Liver (tissue), 9 donors: ENCODE results near the gene PPM1B. TPM values are rescaled to one million over a fixed set of nuclear protein-coding genes. Genes with fewer than 3 reads are reported as not detected.

ENCODE experiments used
- DNase-seq: peaks from one replicate; pipeline ENCODE4 v3.0.0-alpha.2; 2017; ENCODE audit warnings: low spot score
- H3K27ac ChIP-seq, 2 donors: one replicate each; pipeline ENCODE4 v1.7.0; 2013; ENCODE audit warnings: inconsistent platforms in 2 of 2, low read length in 2 of 2, control low read depth in 1 of 2, low read depth in 1 of 2, mild to moderate bottlenecking in 1 of 2
- H3K27me3 ChIP-seq, 4 donors: one replicate each; pipeline versions ENCODE4 v1.6.1 to v1.7.0; 2013; ENCODE audit warnings: low read length in 3 of 4, inconsistent platforms in 1 of 4, mild to moderate bottlenecking in 1 of 4, moderate library complexity in 1 of 4; ENCODE audit not compliant: control insufficient read depth in 4 of 4, insufficient read depth in 4 of 4
- H3K36me3 ChIP-seq, 4 donors: one replicate each; pipeline versions ENCODE4 v1.6.1 to v1.7.0; 2013; ENCODE audit warnings: low read length in 3 of 4, mild to moderate bottlenecking in 3 of 4, low read depth in 1 of 4, moderate library complexity in 1 of 4; ENCODE audit not compliant: control insufficient read depth in 4 of 4, insufficient read depth in 3 of 4
- H3K4me1 ChIP-seq, 4 donors: one replicate each; pipeline versions ENCODE4 v1.6.1 to v1.7.0; 2013; ENCODE audit warnings: low read length in 3 of 4, mild to moderate bottlenecking in 3 of 4, moderate library complexity in 1 of 4; ENCODE audit not compliant: control insufficient read depth in 4 of 4, insufficient read depth in 4 of 4
- H3K4me3 ChIP-seq, 3 donors: one replicate each; pipeline versions ENCODE4 v1.6.1 to v1.7.0; 2013; ENCODE audit warnings: low read length in 3 of 3, control low read depth in 1 of 3, low read depth in 1 of 3, mild to moderate bottlenecking in 1 of 3
- H3K9ac ChIP-seq, 2 donors: one replicate each; pipeline ENCODE4 v1.7.0; 2013; ENCODE audit warnings: low read length in 2 of 2, mild to moderate bottlenecking in 2 of 2, moderate library complexity in 2 of 2, control low read depth in 1 of 2, low read depth in 1 of 2
- H3K9me3 ChIP-seq, 4 donors: one replicate each; pipeline versions ENCODE4 v1.6.1 to v1.7.0; 2013; ENCODE audit warnings: low read length in 3 of 4; ENCODE audit not compliant: control insufficient read depth in 4 of 4
- CTCF ChIP-seq: fragments of 150-350 bp; IDR thresholded peaks from 2 replicates; pipeline ENCODE4 v1.5.1; 2017; ENCODE audit warnings: improper control_type of control experiment, low read depth, low read length; ENCODE audit not compliant: missing input control
- EGR1 ChIP-seq, 2 donors: IDR thresholded peaks; 2 replicates each; pipeline ENCODE4 v1.6.1; 2016 to 2018; ENCODE audit warnings: antibody characterized with exemption in 2 of 2, low read depth in 2 of 2
- FOXA1 ChIP-seq: IDR thresholded peaks from 2 replicates; pipeline ENCODE4 v1.6.1; 2016; ENCODE audit warnings: antibody characterized with exemption
- FOXA2 ChIP-seq: IDR thresholded peaks from 2 replicates; pipeline ENCODE4 v1.6.1; 2016; ENCODE audit warnings: antibody characterized with exemption
- GABPA ChIP-seq, 2 donors: IDR thresholded peaks in 1 of 2; conservative IDR thresholded peaks in 1 of 2; 2 replicates each; pipeline ENCODE4 v1.6.1; 2016; ENCODE audit warnings: antibody characterized with exemption in 2 of 2, mild to moderate bottlenecking in 1 of 2, moderate library complexity in 1 of 2
- HNF4A ChIP-seq, 2 donors: conservative IDR thresholded peaks; 2 replicates each; pipeline ENCODE4 v1.6.1; 2016; ENCODE audit warnings: antibody characterized with exemption in 2 of 2, mild to moderate bottlenecking in 2 of 2
- HNF4G ChIP-seq: IDR thresholded peaks from 2 replicates; pipeline ENCODE4 v1.6.1; 2016; ENCODE audit warnings: antibody characterized with exemption
- JUND ChIP-seq, 2 donors: IDR thresholded peaks; 2 replicates each; pipeline ENCODE4 v1.6.1; 2016; ENCODE audit warnings: antibody characterized with exemption in 2 of 2
- MAX ChIP-seq: IDR thresholded peaks from 2 replicates; pipeline ENCODE4 v1.6.1; 2016; ENCODE audit warnings: antibody characterized with exemption
- NR2F2 ChIP-seq: IDR thresholded peaks from 2 replicates; pipeline ENCODE4 v1.6.1; 2016; ENCODE audit warnings: antibody characterized with exemption
- RAD21 ChIP-seq, 2 donors: IDR thresholded peaks; 2 replicates each; pipeline ENCODE4 v1.6.1; 2016; ENCODE audit warnings: antibody characterized with exemption in 2 of 2, mild to moderate bottlenecking in 2 of 2
- REST ChIP-seq: IDR thresholded peaks from 2 replicates; pipeline ENCODE4 v1.6.1; 2016; ENCODE audit warnings: antibody characterized with exemption, mild to moderate bottlenecking
- RXRA ChIP-seq, 2 donors: IDR thresholded peaks; 2 replicates each; pipeline ENCODE4 v1.6.1; 2017 to 2018; ENCODE audit warnings: antibody characterized with exemption in 2 of 2, mild to moderate bottlenecking in 1 of 2
- SP1 ChIP-seq: IDR thresholded peaks from 2 replicates; pipeline ENCODE4 v1.6.1; 2018; ENCODE audit warnings: antibody characterized with exemption, mild to moderate bottlenecking
- TAF1 ChIP-seq: conservative IDR thresholded peaks from 2 replicates; pipeline ENCODE4 v1.6.1; 2016; ENCODE audit warnings: antibody characterized with exemption, mild to moderate bottlenecking
- YY1 ChIP-seq: IDR thresholded peaks from 2 replicates; pipeline ENCODE4 v1.6.1; 2016; ENCODE audit warnings: antibody characterized with exemption, mild to moderate bottlenecking
- WGBS: extraction: QIAGEN DNeasy Blood & Tissue Kit; methylation state at CpG from one replicate; pipeline ENCODE4 v1.1.7; 2013; 5-methylcytosine and 5-hydroxymethylcytosine counted together
- polyA plus RNA-seq, 2 donors: library from polyadenylated mRNA; stranded (reverse) in 1 of 2; unstranded in 1 of 2; fragments of 200-250 nt in 1 of 2; fragments of >200 nt in 1 of 2; fragmentation: Nextera tagmentation in 1 of 2; extraction: Ambion mirVana in 1 of 2; gene quantifications; one replicate each; pipeline versions ENCODE4 v1.2.1 to v1.2.3, GENCODE V29; 2013 to 2015
- total RNA-seq, 2 donors: library from RNA; depleted of rRNA; stranded (reverse); fragments of >200 nt; gene quantifications; one replicate each; pipeline ENCODE4 v1.2.3, GENCODE V29; 2014
- TF ChIP-seq, protein P1 (sequence below): IDR thresholded peaks from 2 replicates; pipeline ENCODE4 v1.6.1; 2016; ENCODE audit warnings: antibody characterized with exemption
- TF ChIP-seq, protein P2 (sequence below): IDR thresholded peaks from 2 replicates; pipeline ENCODE4 v1.6.1; 2016; ENCODE audit warnings: antibody characterized with exemption
- donor health status: healthy.
- donor health status: healthy.
- donor health status: healthy.
- donor health status: healthy.
- donor health status: healthy.

The PPM1B gene
- total and polyA plus RNA-seq, 4 donors, result 13.5 to 38.5 (median 30.8) TPM

GRCh38 chr2:44167311-44167907, 1.3 kb upstream of the PPM1B start:
- H3K4me3 ChIP-seq, result peak overlapping the region; percentile 46 to 74 (median 64)
- DNase-seq, result no peak
- WGBS, result 30% methylated on average over 18 of the region's 18 CpGs
- H3K27ac ChIP-seq, result peak overlapping the region; percentile 95 to 99
- TF ChIP-seq FOXA2 (no peak), HNF4G (no peak), EGR1 (IDR thresholded peaks at IDR 0.05; ENCODE audit: low read depth in 2 of 2) (peak; percentile 80 to 89), TAF1 (no peak), JUND (IDR thresholded peaks at IDR 0.05) (peak; percentile 62 to 83), FOXA1 (no peak), GABPA (IDR thresholded peaks at IDR 0.05 in 1 of 2, conservative IDR thresholded peaks at IDR 0.05 in 1 of 2) (peak in 1 of 2 donors; percentile 84)
- TF ChIP-seq, protein P1, sequence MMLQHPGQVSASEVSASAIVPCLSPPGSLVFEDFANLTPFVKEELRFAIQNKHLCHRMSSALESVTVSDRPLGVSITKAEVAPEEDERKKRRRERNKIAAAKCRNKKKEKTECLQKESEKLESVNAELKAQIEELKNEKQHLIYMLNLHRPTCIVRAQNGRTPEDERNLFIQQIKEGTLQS, result no peak
- H3K9me3 ChIP-seq, result no peaks in the 10 kb centered on the region
- H3K9ac ChIP-seq, result peak overlapping the region in 1 of 2 donors; percentile 41
- H3K4me1 ChIP-seq, result peaks cover 0 to 25% (median 11%) of the 10 kb centered on the region in 4 donors
- no peaks in the 10 kb centered on the region for H3K36me3 ChIP-seq
- no peaks in the 10 kb centered on the region for H3K27me3 ChIP-seq

DNA sequence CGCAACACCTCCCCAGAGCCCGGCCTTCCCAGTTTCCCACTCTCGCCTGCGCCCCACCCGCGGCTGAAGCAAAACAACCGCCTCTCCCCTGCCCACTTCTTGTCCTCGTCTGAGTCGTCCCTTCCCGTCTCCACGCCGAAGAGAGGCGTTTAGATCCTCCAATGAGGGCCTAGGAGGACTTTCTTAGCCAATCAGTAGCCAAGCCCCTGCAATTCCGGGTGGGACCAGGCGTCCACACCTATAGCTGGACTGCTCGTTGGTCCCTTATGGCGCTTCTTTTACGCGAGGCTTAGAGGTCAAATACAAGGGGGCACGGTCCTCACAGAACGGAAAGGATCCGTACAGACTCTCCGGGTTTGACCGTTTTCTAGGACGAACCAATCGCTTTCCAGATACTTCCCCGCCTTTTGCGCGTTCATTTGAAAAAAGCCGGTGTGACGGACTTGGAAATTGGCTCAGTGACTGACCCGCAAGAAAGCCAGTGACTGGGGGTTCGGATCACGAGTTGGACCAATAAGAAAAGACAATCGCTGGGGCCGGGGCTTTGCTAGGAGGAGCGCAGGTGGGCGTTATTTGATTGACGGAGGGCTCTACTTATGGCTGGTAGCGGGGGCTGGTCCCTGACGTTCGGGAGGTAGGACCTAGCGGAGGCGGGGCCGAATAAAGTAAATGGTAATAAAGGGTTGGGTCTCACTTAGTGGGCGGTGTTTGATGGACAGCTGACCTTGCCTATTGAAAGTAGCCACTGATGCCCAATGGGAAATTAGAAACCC, 581 bp upstream of the PPM1B start:
- H3K27ac ChIP-seq, result peak overlapping the region; percentile 95 to 99
- WGBS, result under 1% methylated on average over 46 of the region's 46 CpGs
- H3K36me3 ChIP-seq, result no peaks in the 10 kb centered on the region
- H3K9ac ChIP-seq, result peak overlapping the region; percentile 77 to 92
- peak; percentile 88 for DNase-seq
- peaks cover 0 to 25% (median 11%) of the 10 kb centered on the region in 4 donors for H3K4me1 ChIP-seq
- peak; percentile 16 for TF ChIP-seq CTCF
- no peak for TF ChIP-seq REST
- TF ChIP-seq, protein P2, sequence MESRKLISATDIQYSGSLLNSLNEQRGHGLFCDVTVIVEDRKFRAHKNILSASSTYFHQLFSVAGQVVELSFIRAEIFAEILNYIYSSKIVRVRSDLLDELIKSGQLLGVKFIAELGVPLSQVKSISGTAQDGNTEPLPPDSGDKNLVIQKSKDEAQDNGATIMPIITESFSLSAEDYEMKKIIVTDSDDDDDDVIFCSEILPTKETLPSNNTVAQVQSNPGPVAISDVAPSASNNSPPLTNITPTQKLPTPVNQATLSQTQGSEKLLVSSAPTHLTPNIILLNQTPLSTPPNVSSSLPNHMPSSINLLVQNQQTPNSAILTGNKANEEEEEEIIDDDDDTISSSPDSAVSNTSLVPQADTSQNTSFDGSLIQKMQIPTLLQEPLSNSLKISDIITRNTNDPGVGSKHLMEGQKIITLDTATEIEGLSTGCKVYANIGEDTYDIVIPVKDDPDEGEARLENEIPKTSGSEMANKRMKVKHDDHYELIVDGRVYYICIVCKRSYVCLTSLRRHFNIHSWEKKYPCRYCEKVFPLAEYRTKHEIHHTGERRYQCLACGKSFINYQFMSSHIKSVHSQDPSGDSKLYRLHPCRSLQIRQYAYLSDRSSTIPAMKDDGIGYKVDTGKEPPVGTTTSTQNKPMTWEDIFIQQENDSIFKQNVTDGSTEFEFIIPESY, result peak; percentile 96
- TF ChIP-seq RXRA (IDR thresholded peaks at IDR 0.05), result peak; percentile 42 to 68
- TF ChIP-seq MAX, result peak; percentile 64
- TF ChIP-seq YY1, result peak; percentile 76
- TF ChIP-seq, protein P1, result peak; percentile 40
- peak; percentile 75 for TF ChIP-seq TAF1
- TF ChIP-seq NR2F2, result peak; percentile 84
- TF ChIP-seq EGR1 (IDR thresholded peaks at IDR 0.05; ENCODE audit: low read depth in 2 of 2), result peak; percentile 77 to 81
- TF ChIP-seq FOXA2, result no peak
- peak; percentile 49 to 67 for TF ChIP-seq GABPA (IDR thresholded peaks at IDR 0.05 in 1 of 2, conservative IDR thresholded peaks at IDR 0.05 in 1 of 2)
- TF ChIP-seq JUND (IDR thresholded peaks at IDR 0.05), result peak; percentile 20 to 43
- TF ChIP-seq SP1, result peak; percentile 93
- peak; percentile 35 to 57 for TF ChIP-seq HNF4A (conservative IDR thresholded peaks at IDR 0.05)
- peak; percentile 40 for TF ChIP-seq FOXA1
- peak; percentile 13 for TF ChIP-seq HNF4G
- no peak for TF ChIP-seq RAD21 (IDR thresholded peaks at IDR 0.05)
- peak overlapping the region; percentile 46 to 82 (median 74) for H3K4me3 ChIP-seq
- H3K9me3 ChIP-seq, result no peaks in the 10 kb centered on the region
- H3K27me3 ChIP-seq, result no peaks in the 10 kb centered on the region
